ENCODE measurements around the gene TIAM2.
"Not testable (repeated sequence)": the region's sequence is repeated elsewhere in the genome, so short reads cannot be mapped to it uniquely, and the experiment has no call there.

DNA sequence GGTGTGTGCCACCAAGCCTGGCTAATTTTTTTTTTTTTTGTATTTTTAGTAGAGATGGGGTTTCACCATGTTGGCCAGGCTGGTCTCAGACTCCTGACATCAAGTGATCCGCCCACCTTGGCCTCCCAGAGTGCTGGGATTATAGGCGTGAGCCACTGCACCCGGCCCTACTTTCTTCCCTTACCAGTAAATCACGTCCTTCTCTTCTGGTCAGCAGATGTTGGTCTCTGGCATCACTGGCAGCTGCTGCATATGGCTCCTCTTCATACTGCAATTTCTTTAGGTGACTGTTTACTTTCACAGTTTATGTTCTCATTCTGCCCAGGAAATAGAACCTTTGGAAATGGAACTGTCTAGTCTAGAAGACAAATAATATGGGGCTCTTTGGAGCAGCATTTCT is 235.9 kb downstream of the TIAM2 start:
- not testable (repeated sequence) for TF ChIP-seq POLR2A (IDR thresholded peaks at IDR 0.05; ENCODE audit: low read length); GATA1 (IDR thresholded peaks at IDR 0.05; ENCODE audit: low read depth, low read length)

Measured in erythroblast (primary cell).